Mucosa of descending colon (tissue), 3 donors: ENCODE data around the gene JMJD7. TPM values are rescaled to one million over a fixed set of nuclear protein-coding genes. Genes with fewer than 3 reads are reported as not detected.

Experiments
- ATAC-seq: fragments of 200-7000 bp; cut with Tn5 transposase; one replicate; pipeline ENCODE4 v1.9.1; 2020; ENCODE audit warnings: mild to moderate bottlenecking, moderate library complexity
- DNase-seq, 3 donors: peaks; one replicate each; pipeline ENCODE4 v3.0.0-alpha.2; 2020
- H3K36me3 ChIP-seq: fragments of 200-600 bp; one replicate; pipeline ENCODE4 v1.8.0; 2021; ENCODE audit warnings: low read depth, mild to moderate bottlenecking
- H3K4me1 ChIP-seq: fragments of 200-600 bp; one replicate; pipeline ENCODE4 v1.8.0; 2021; ENCODE audit warnings: low read depth, mild to moderate bottlenecking
- H3K4me3 ChIP-seq: fragments of 200-600 bp; one replicate; pipeline ENCODE4 v1.8.0; 2021; ENCODE audit warnings: mild to moderate bottlenecking
- H3K9me3 ChIP-seq: fragments of 200-600 bp; one replicate; pipeline ENCODE4 v1.8.0; 2021; ENCODE audit warnings: mild to moderate bottlenecking
- intact Hi-C, 2 donors: fragments of 100-400 bp; cut with DNase I in 1 of 2; cut with micrococcal nuclease in 1 of 2; formaldehyde crosslinking; loops; one replicate each; pipeline versions ENCODE4 v1.11.0 to v1.11.1; 2022; cut with DNase I, micrococcal nuclease
- total RNA-seq, 3 donors: library from RNA; stranded (reverse); fragmentation: NEBNext Ultra II Directional in 2 of 3; extraction: Animal tissue kit (Norgen Biotek cat#: 25700) in 2 of 3; gene quantifications; one replicate each; pipeline versions ENCODE4 v1.2.1 to v1.2.4, GENCODE V29; 2021 to 2023
- TF ChIP-seq, protein P1 (sequence below): fragments of 200-600 bp; IDR thresholded peaks from one replicate; pipeline ENCODE4 v1.8.0; 2022; ENCODE audit warnings: antibody characterized with exemption, mild to moderate bottlenecking
- donor health status: DM: no; HTN: no; CAD: no; lungs with moderate emphysema.
- donor health status: DM: no; HTN: no; CAD: no.
- donor health status: DM: no; HTN: yes; CAD: no.

JMJD7 gene
- total RNA-seq, 3 donors from 2014 or later = 9.8 to 15.2 (median 10.8) TPM

GRCh38 chr15:41795996-41796856, 31.7 kb upstream of the JMJD7 start:
- Histone ChIP-seq H3K36me3 (no peaks in the 10 kb centered on the region), H3K4me1 (peaks cover 3% of the 10 kb centered on the region), H3K4me3 (no peak overlapping the region), H3K9me3 (no peaks in the 10 kb centered on the region)
- ATAC-seq (no peak), DNase-seq (no peak)
- TF ChIP-seq, protein P1, sequence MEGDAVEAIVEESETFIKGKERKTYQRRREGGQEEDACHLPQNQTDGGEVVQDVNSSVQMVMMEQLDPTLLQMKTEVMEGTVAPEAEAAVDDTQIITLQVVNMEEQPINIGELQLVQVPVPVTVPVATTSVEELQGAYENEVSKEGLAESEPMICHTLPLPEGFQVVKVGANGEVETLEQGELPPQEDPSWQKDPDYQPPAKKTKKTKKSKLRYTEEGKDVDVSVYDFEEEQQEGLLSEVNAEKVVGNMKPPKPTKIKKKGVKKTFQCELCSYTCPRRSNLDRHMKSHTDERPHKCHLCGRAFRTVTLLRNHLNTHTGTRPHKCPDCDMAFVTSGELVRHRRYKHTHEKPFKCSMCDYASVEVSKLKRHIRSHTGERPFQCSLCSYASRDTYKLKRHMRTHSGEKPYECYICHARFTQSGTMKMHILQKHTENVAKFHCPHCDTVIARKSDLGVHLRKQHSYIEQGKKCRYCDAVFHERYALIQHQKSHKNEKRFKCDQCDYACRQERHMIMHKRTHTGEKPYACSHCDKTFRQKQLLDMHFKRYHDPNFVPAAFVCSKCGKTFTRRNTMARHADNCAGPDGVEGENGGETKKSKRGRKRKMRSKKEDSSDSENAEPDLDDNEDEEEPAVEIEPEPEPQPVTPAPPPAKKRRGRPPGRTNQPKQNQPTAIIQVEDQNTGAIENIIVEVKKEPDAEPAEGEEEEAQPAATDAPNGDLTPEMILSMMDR = no peak
- intact Hi-C loops = no loop called here

GRCh38 chr15:41797201-41797944, 30.5 kb upstream of the JMJD7 start:
- no peaks in the 10 kb centered on the region for H3K9me3 ChIP-seq
- H3K4me3 ChIP-seq = no peak overlapping the region
- H3K36me3 ChIP-seq = no peaks in the 10 kb centered on the region
- peaks cover 3% of the 10 kb centered on the region for H3K4me1 ChIP-seq
- TF ChIP-seq, protein P1 = no peak
- no peak for ATAC-seq
- no peak for DNase-seq
- intact Hi-C loops = no loop called here

GRCh38 chr15:41798607-41799487, 29.0 kb upstream of the JMJD7 start:
- no peak for DNase-seq
- TF ChIP-seq, protein P1 = no peak
- Histone ChIP-seq H3K9me3 (no peaks in the 10 kb centered on the region), H3K4me1 (peaks cover 3% of the 10 kb centered on the region), H3K4me3 (no peak overlapping the region), H3K36me3 (no peaks in the 10 kb centered on the region)
- intact Hi-C loops = no loop called here
- ATAC-seq = peak; percentile 72

DNA sequence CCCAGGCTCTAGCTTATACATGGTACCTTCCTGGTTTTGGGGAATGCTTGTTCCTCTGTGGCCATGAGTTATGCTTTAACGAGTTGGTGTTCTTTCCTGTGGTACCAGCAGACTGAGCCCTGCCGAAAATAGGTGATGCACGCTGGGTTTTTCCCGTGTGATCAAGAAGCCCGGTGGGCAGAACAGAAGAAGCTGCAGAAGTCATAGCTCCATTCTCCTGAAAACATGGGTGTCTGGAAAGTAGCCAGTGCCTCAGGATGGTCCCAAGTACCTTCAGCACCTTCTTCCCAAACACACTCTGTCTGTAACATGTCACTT, 28.4 kb upstream of the JMJD7 start:
- Histone ChIP-seq H3K36me3 (no peaks in the 10 kb centered on the region), H3K4me1 (peaks cover 3% of the 10 kb centered on the region), H3K4me3 (no peak overlapping the region), H3K9me3 (no peaks in the 10 kb centered on the region)
- intact Hi-C loops = no loop called here
- TF ChIP-seq, protein P1 = no peak
- DNase-seq = no peak
- no peak for ATAC-seq

- no peak overlapping the region for H3K4me3 ChIP-seq
- no peak for ATAC-seq
- TF ChIP-seq, protein P1 = no peak
- H3K4me1 ChIP-seq = no peaks in the 10 kb centered on the region
- H3K36me3 ChIP-seq = no peaks in the 10 kb centered on the region
- no peaks in the 10 kb centered on the region for H3K9me3 ChIP-seq
- intact Hi-C loops = no loop called here
- no peak for DNase-seq
Observed at GRCh38 chr15:41801185-41801584, 26.7 kb upstream of the JMJD7 start.
